Measurements from ENCODE around the gene CDX2.

DNA sequence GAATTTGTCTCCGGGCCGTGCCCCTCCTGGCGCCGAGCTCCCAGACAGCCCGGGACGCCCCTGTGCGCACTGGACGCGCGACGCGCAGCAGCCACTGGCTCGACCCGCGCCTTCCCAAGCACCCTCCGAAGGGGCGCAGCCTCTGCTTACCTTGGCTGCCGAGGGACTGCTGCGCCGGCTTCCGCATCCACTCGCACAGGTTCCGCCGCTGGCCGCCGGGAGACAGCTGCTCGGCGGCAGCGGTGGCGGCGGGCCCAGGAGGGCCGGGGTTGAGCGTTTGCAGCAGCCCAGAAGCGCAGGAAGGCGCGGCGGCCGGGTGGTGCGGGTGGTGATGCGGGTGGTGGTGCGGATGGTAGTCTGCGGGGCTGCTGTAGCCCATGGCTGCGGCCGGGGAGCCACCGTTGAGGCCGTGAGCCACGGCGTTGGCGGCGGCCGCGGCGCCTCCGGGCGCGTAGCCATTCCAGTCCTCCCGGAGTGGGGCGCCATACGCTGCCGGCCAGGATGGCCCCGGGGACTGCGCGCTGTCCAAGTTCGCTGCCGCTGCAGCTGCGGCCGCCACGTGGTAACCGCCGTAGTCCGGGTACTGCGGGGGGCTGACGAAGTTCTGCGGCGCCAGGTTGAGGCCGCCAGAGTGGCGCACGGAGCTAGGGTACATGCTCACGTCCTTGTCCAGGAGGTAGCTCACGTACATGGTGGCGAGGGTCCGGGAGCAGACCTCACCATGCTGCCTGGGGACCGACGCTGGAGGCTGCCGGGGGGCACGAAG, 616 bp downstream of the CDX2 start:
- TF ChIP-seq, protein P1, sequence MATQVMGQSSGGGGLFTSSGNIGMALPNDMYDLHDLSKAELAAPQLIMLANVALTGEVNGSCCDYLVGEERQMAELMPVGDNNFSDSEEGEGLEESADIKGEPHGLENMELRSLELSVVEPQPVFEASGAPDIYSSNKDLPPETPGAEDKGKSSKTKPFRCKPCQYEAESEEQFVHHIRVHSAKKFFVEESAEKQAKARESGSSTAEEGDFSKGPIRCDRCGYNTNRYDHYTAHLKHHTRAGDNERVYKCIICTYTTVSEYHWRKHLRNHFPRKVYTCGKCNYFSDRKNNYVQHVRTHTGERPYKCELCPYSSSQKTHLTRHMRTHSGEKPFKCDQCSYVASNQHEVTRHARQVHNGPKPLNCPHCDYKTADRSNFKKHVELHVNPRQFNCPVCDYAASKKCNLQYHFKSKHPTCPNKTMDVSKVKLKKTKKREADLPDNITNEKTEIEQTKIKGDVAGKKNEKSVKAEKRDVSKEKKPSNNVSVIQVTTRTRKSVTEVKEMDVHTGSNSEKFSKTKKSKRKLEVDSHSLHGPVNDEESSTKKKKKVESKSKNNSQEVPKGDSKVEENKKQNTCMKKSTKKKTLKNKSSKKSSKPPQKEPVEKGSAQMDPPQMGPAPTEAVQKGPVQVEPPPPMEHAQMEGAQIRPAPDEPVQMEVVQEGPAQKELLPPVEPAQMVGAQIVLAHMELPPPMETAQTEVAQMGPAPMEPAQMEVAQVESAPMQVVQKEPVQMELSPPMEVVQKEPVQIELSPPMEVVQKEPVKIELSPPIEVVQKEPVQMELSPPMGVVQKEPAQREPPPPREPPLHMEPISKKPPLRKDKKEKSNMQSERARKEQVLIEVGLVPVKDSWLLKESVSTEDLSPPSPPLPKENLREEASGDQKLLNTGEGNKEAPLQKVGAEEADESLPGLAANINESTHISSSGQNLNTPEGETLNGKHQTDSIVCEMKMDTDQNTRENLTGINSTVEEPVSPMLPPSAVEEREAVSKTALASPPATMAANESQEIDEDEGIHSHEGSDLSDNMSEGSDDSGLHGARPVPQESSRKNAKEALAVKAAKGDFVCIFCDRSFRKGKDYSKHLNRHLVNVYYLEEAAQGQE (IDR thresholded peaks at IDR 0.05; ENCODE audit: insufficient read depth in 1 of 2, low read depth in 2 of 2, low read length in 2 of 2), result no peak
- TF ChIP-seq SIN3A (IDR thresholded peaks at IDR 0.05; ENCODE audit: borderline replicate concordance, insufficient read depth, low read length) (no peak), POLR2AphosphoS5 (IDR thresholded peaks at IDR 0.05; ENCODE audit: low read depth, low read length) (no peak), TAF1 (IDR thresholded peaks at IDR 0.05; ENCODE audit: borderline replicate concordance, insufficient read depth, low read length) (no peak), FOXP2 (optimal IDR thresholded peaks at IDR 0.05; ENCODE audit: borderline replicate concordance, extremely low read depth, extremely low read length, insufficient read depth) (no peak)

Data from PFSK-1 (cell line).